Liver (tissue), 3 donors: ENCODE results near the gene SHB.

Source experiments
- ATF3 ChIP-seq: IDR thresholded peaks from 2 replicates; pipeline ENCODE4 v1.6.1; 2016; ENCODE audit warnings: antibody characterized with exemption
- CTCF ChIP-seq: fragments of 150-350 bp; IDR thresholded peaks from 2 replicates; pipeline ENCODE4 v1.5.1; 2017; ENCODE audit warnings: improper control_type of control experiment, low read depth, low read length; ENCODE audit not compliant: missing input control
- EGR1 ChIP-seq, 2 donors: IDR thresholded peaks; 2 replicates each; pipeline ENCODE4 v1.6.1; 2016 to 2018; ENCODE audit warnings: antibody characterized with exemption in 2 of 2, low read depth in 2 of 2
- FOXA1 ChIP-seq: IDR thresholded peaks from 2 replicates; pipeline ENCODE4 v1.6.1; 2016; ENCODE audit warnings: antibody characterized with exemption
- GABPA ChIP-seq, 2 donors: IDR thresholded peaks in 1 of 2; conservative IDR thresholded peaks in 1 of 2; 2 replicates each; pipeline ENCODE4 v1.6.1; 2016; ENCODE audit warnings: antibody characterized with exemption in 2 of 2, mild to moderate bottlenecking in 1 of 2, moderate library complexity in 1 of 2
- MAX ChIP-seq: IDR thresholded peaks from 2 replicates; pipeline ENCODE4 v1.6.1; 2016; ENCODE audit warnings: antibody characterized with exemption
- REST ChIP-seq: IDR thresholded peaks from 2 replicates; pipeline ENCODE4 v1.6.1; 2016; ENCODE audit warnings: antibody characterized with exemption, mild to moderate bottlenecking
- TAF1 ChIP-seq: conservative IDR thresholded peaks from 2 replicates; pipeline ENCODE4 v1.6.1; 2016; ENCODE audit warnings: antibody characterized with exemption, mild to moderate bottlenecking
- YY1 ChIP-seq: IDR thresholded peaks from 2 replicates; pipeline ENCODE4 v1.6.1; 2016; ENCODE audit warnings: antibody characterized with exemption, mild to moderate bottlenecking
- donor health status: healthy.
- donor health status: healthy.

GRCh38 chr9:37970301-37971107 lies 98.5 kb downstream of the SHB start:
- TF ChIP-seq MAX = no peak
- TF ChIP-seq CTCF = no peak
- TF ChIP-seq TAF1 = no peak
- TF ChIP-seq ATF3 = no peak
- TF ChIP-seq REST = no peak
- no peak for TF ChIP-seq YY1
- TF ChIP-seq GABPA (IDR thresholded peaks at IDR 0.05 in 1 of 2, conservative IDR thresholded peaks at IDR 0.05 in 1 of 2) = no peak
- TF ChIP-seq FOXA1 = no peak
- TF ChIP-seq EGR1 (IDR thresholded peaks at IDR 0.05; ENCODE audit: low read depth in 2 of 2) = no peak
